Esophagus muscularis mucosa (tissue), 4 donors: Measurements from ENCODE around the gene WWOX.

Experiments
- CTCF ChIP-seq, 3 experiments: fragments of 200-600 bp in 2 of 3; fragments of 450-650 bp in 1 of 3; sonication (generic) in 2 of 3; IDR thresholded peaks; one replicate each; pipeline ENCODE4 v1.5.1; 2017 to 2019; ENCODE audit warnings: antibody characterized with exemption in 3 of 3, mild to moderate bottlenecking in 2 of 3, moderate library complexity in 1 of 3
- EP300 ChIP-seq: sonication (generic); formaldehyde crosslinking; IDR thresholded peaks from one replicate; pipeline ENCODE4 v1.6.1; 2017; ENCODE audit warnings: antibody characterized with exemption
- POLR2A ChIP-seq: fragments of 450-650 bp; IDR thresholded peaks from one replicate; pipeline ENCODE4 v1.6.1; 2017; ENCODE audit warnings: antibody characterized with exemption, moderate library complexity, mild to moderate bottlenecking, low read depth
- POLR2AphosphoS5 ChIP-seq, 2 donors: sonication (generic); formaldehyde crosslinking; IDR thresholded peaks; one replicate each; pipeline ENCODE4 v1.6.1; 2017; ENCODE audit warnings: antibody characterized with exemption in 2 of 2

- TF ChIP-seq CTCF (IDR thresholded peaks at IDR 0.05) (no peak), POLR2A (no peak), EP300 (no peak), POLR2AphosphoS5 (IDR thresholded peaks at IDR 0.05) (no peak)
Observed at GRCh38 chr16:78718141-78718540, 618.7 kb downstream of the WWOX start.
